Omental fat pad (tissue), 4 donors: Measurements from ENCODE around the gene PKNOX2. TPM values are rescaled to one million over a fixed set of nuclear protein-coding genes. Genes with fewer than 3 reads are reported as not detected.
"Not testable (repeated sequence)": the region's sequence is repeated elsewhere in the genome, so short reads cannot be mapped to it uniquely, and the experiment has no call there.

ENCODE experiments used
- ATAC-seq: fragments of 150-250 bp; one replicate; pipeline ENCODE4 v1.9.1; 2016; ENCODE audit warnings: mild to moderate bottlenecking, moderate library complexity; ENCODE audit not compliant: low FRiP score
- DNase-seq: peaks from one replicate; pipeline ENCODE4 v3.0.0-alpha.2; 2019; ENCODE audit warnings: low spot score
- total RNA-seq, 4 donors: library from RNA; depleted of rRNA; stranded (reverse); fragments of >200 nt; gene quantifications; one replicate each; pipeline ENCODE4 v1.1.0, GENCODE V29; 2016
- TF ChIP-seq, protein P1 (sequence below), 3 donors: fragments of 450-650 bp; IDR thresholded peaks; one replicate each; pipeline ENCODE4 v1.5.1; 2016 to 2017; ENCODE audit warnings: antibody characterized with exemption in 3 of 3, mild to moderate bottlenecking in 3 of 3, moderate library complexity in 2 of 3

The PKNOX2 gene
- total RNA-seq, 4 donors from 2014 or later = 0.19 to 2.7 (median 0.82) TPM

GRCh38 chr11:125211948-125212340 is 47.4 kb downstream of the PKNOX2 start:
- TF ChIP-seq, protein P1, sequence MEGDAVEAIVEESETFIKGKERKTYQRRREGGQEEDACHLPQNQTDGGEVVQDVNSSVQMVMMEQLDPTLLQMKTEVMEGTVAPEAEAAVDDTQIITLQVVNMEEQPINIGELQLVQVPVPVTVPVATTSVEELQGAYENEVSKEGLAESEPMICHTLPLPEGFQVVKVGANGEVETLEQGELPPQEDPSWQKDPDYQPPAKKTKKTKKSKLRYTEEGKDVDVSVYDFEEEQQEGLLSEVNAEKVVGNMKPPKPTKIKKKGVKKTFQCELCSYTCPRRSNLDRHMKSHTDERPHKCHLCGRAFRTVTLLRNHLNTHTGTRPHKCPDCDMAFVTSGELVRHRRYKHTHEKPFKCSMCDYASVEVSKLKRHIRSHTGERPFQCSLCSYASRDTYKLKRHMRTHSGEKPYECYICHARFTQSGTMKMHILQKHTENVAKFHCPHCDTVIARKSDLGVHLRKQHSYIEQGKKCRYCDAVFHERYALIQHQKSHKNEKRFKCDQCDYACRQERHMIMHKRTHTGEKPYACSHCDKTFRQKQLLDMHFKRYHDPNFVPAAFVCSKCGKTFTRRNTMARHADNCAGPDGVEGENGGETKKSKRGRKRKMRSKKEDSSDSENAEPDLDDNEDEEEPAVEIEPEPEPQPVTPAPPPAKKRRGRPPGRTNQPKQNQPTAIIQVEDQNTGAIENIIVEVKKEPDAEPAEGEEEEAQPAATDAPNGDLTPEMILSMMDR (IDR thresholded peaks at IDR 0.05) = no peak
- no peak for ATAC-seq
- DNase-seq = no peak

- ATAC-seq = no peak
- TF ChIP-seq, protein P1 (IDR thresholded peaks at IDR 0.05) = no peak
- DNase-seq = no peak
Observed at GRCh38 chr11:125214601-125215565, 50.3 kb downstream of the PKNOX2 start.

DNA sequence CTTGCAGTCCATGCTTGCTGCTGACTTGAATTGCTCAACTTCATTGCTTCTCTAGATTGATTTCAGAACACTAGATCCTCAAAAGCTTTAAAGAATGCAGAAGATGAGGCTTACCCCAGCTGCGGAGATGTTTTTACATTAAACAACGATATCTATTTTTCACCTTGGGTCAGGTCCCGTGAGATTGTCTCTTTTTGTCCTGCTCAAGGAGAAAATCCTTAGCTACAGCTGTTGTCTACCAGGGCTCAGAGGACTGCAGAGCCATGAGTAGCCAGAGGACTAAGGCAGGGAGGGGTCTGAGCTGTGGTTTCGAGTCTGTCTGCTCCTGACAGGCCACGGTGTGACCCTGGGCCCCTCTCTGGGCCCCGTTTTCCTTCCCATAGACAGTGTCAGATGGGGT is 51.4 kb downstream of the PKNOX2 start:
- no peak for ATAC-seq
- TF ChIP-seq, protein P1 (IDR thresholded peaks at IDR 0.05) = no peak
- no peak for DNase-seq

DNA sequence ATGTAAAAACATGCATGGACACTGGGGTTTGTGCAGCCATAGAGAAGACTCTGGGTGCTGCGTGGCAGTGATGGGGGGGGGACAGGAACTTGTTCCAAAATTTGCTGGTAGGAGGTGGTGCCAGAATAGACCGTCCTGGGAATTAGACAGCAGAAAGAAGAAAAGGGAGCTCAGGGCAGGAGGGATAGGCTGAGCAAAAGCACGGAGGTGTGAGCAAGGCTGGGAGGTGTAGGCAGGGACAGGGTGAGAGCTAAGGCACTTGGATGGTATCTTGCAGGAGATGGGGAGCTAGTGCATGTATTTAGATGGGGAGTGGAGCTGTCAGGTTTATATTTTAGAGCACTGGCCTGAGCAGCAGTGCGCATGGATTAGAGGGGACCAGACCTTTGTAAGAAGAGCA is 53.8 kb downstream of the PKNOX2 start:
- TF ChIP-seq, protein P1 (IDR thresholded peaks at IDR 0.05) = no peak
- DNase-seq (no peak), ATAC-seq (no peak)

DNA sequence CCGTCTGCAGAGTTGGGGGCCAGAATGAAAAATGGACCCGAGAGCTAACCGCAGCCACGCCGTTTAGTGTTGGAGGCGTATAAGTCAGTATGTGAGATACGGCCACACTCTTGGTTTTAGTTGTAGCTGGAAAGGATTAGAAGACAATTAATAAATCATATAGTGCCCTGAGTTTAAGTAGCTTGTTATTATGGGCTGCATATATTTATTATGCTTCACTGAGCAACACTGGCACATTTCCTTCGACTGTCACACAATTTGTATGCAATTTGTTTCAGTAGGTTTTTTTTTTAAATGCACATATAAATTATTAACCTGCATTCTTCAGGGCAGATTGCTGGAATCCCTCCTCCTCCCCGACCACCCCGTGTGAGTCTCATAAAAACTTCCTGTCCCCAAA is 56.9 kb downstream of the PKNOX2 start:
- no peak for ATAC-seq
- DNase-seq = no peak
- TF ChIP-seq, protein P1 (IDR thresholded peaks at IDR 0.05) = no peak

DNA sequence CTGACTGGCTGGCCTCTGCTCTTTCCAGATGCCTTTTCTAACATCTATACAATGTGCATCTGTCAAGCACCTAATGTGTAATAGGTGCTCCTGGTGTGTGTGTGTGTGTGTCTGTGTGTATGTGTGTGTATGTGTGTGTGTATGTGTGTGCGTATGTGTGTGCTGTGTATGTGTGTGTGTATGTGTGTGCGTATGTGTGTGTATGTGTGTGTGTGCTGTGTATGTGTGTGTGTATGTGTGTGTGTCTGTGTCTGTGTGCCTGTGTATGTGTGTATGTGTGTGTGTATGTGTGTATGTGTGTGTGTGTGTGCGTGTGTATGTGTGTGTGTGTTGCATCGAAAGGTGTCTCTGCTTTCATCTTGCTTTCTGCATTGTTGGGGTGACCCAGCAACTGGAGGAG is 57.9 kb downstream of the PKNOX2 start:
- TF ChIP-seq, protein P1 (IDR thresholded peaks at IDR 0.05) = no peak
- ATAC-seq = no peak
- DNase-seq = no peak

DNA sequence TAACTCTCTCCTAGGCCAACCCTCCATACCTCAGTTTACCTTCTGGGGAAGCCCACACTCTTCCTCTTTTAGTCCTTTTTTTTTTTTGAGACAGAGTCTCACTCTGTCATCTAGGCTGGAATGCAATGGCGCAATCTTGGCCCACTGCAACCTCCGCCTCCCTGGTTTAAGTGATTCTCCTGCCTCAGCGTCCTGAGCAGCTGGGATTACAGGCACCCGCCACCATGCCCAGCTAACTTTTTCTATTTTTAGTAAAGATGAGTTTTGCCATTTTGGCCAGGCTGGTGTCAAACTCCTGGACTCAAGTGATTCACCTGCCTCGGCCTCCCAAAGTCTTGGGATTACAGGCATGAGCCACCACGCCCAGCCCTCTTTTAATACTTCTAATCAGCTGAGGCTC is 58.6 kb downstream of the PKNOX2 start:
- not testable (repeated sequence) for ATAC-seq, DNase-seq
